Bronchial epithelial cell (primary cell): Measurements from ENCODE around the gene CDHR2. TPM values are rescaled to one million over a fixed set of nuclear protein-coding genes. Genes with fewer than 3 reads are reported as not detected.
A peak's percentile ranks its signal among the peaks of the same experiment; 100 is the strongest.

Source experiments
- DNase-seq: peaks from one replicate; pipeline ENCODE4 v3.0.0-alpha.2; 2010; ENCODE audit warnings: low read depth
- FAIRE-seq: peaks from 2 replicates; lab custom pipeline; 2011; peaks lifted over from hg19 to GRCh38; lab: Jason Lieb, UNC
- H3K27me3 ChIP-seq: 2 replicates; pipeline ENCODE4 v1.5.1; 2011; ENCODE audit warnings: low read length; ENCODE audit not compliant: control insufficient read depth, insufficient read depth
- H3K36me3 ChIP-seq: 2 replicates; pipeline ENCODE4 v1.5.1; 2011; ENCODE audit warnings: low read length; ENCODE audit not compliant: control insufficient read depth, insufficient read depth
- H3K4me3 ChIP-seq: 2 replicates; pipeline ENCODE4 v1.5.1; 2011; ENCODE audit warnings: mild to moderate bottlenecking, low read depth, low read length, control low read depth
- CTCF ChIP-seq: IDR thresholded peaks from 2 replicates; pipeline ENCODE4 v1.5.1; 2011; ENCODE audit warnings: mild to moderate bottlenecking, moderate library complexity, low read length, control low read depth, inconsistent platforms; ENCODE audit not compliant: insufficient read depth, severe bottlenecking
- total RNA-seq: library from RNA; depleted of rRNA; stranded (reverse); fragments of >200 nt; gene quantifications from 2 replicates; pipeline ENCODE4 v1.2.1, GENCODE V29; 2014

CDHR2 gene
- total RNA-seq, 1 donor from 2014 or later, result under 0.01 TPM

GRCh38 chr5:176538989-176539384 lies 10.2 kb upstream of the CDHR2 start:
- FAIRE-seq (no peak), DNase-seq (no peak)
- no peaks in the 10 kb centered on the region for H3K36me3 ChIP-seq
- no peaks in the 10 kb centered on the region for H3K27me3 ChIP-seq
- TF ChIP-seq CTCF, result no peak
- H3K4me3 ChIP-seq, result no peak overlapping the region

GRCh38 chr5:176540476-176540899 lies 8.7 kb upstream of the CDHR2 start:
- Histone ChIP-seq H3K27me3 (no peaks in the 10 kb centered on the region), H3K4me3 (no peak overlapping the region), H3K36me3 (no peaks in the 10 kb centered on the region)
- TF ChIP-seq CTCF, result no peak
- FAIRE-seq (no peak), DNase-seq (no peak)

- FAIRE-seq, result no peak
- no peak for TF ChIP-seq CTCF
Measured at GRCh38 chr5:176540956-176541337, 8.2 kb upstream of the CDHR2 start.

GRCh38 chr5:176541338-176542134 lies 7.6 kb upstream of the CDHR2 start:
- DNase-seq, result peak; percentile 80
- Histone ChIP-seq H3K4me3 (no peak overlapping the region), H3K36me3 (no peaks in the 10 kb centered on the region), H3K27me3 (no peaks in the 10 kb centered on the region)
- no peak for FAIRE-seq
- TF ChIP-seq CTCF, result no peak

More at GRCh38 chr5:176540956-176541337, 8.2 kb upstream of the CDHR2 start:
- DNase-seq, result no peak
- no peaks in the 10 kb centered on the region for H3K36me3 ChIP-seq
- H3K27me3 ChIP-seq, result no peaks in the 10 kb centered on the region
- no peak overlapping the region for H3K4me3 ChIP-seq

GRCh38 chr5:176542135-176542595 lies 7.0 kb upstream of the CDHR2 start:
- Histone ChIP-seq H3K4me3 (peak overlapping the region; percentile 50), H3K27me3 (no peaks in the 10 kb centered on the region), H3K36me3 (no peaks in the 10 kb centered on the region)
- no peak for FAIRE-seq
- no peak for DNase-seq
- TF ChIP-seq CTCF, result no peak
